C4-2B (cell line): Measurements from ENCODE around the gene UBE3C.

Experiments used
- H3K27ac ChIP-seq: fragments of 450-650 bp; 2 replicates; pipeline ENCODE4 v1.5.1; 2017
- CTCF ChIP-seq: fragments of 450-650 bp; conservative IDR thresholded peaks from 2 replicates; pipeline ENCODE4 v1.5.1; 2017; ENCODE audit warnings: mild to moderate bottlenecking
- ZFX ChIP-seq: fragments of 450-650 bp; IDR thresholded peaks from 2 replicates; pipeline ENCODE4 v1.6.1; 2017

UBE3C gene

GRCh38 chr7:157204134-157204533 is 65.4 kb downstream of the UBE3C start:
- no peak overlapping the region for H3K27ac ChIP-seq
- no peak for TF ChIP-seq CTCF
- no peak for TF ChIP-seq ZFX

GRCh38 chr7:157205438-157205837 is 66.7 kb downstream of the UBE3C start:
- no peak for TF ChIP-seq ZFX
- no peak for TF ChIP-seq CTCF
- H3K27ac ChIP-seq, result no peak overlapping the region

- no peak for TF ChIP-seq CTCF
- TF ChIP-seq ZFX, result no peak
- H3K27ac ChIP-seq, result no peak overlapping the region
Observed at GRCh38 chr7:157208571-157209413, 70.1 kb downstream of the UBE3C start.

GRCh38 chr7:157210682-157211081 is 72.0 kb downstream of the UBE3C start:
- TF ChIP-seq ZFX, result no peak
- no peak for TF ChIP-seq CTCF
- no peak overlapping the region for H3K27ac ChIP-seq

GRCh38 chr7:157211690-157212089 is 73.0 kb downstream of the UBE3C start:
- H3K27ac ChIP-seq, result no peak overlapping the region
- TF ChIP-seq ZFX (no peak), CTCF (no peak)

GRCh38 chr7:157219154-157219553 is 80.4 kb downstream of the UBE3C start:
- TF ChIP-seq ZFX (no peak), CTCF (no peak)

GRCh38 chr7:157220916-157221569 is 82.3 kb downstream of the UBE3C start:
- no peak overlapping the region for H3K27ac ChIP-seq
- TF ChIP-seq ZFX (no peak), CTCF (no peak)

More at GRCh38 chr7:157219154-157219553, 80.4 kb downstream of the UBE3C start:
- no peak overlapping the region for H3K27ac ChIP-seq
